ENCODE results near the gene ACAD9.

DNA sequence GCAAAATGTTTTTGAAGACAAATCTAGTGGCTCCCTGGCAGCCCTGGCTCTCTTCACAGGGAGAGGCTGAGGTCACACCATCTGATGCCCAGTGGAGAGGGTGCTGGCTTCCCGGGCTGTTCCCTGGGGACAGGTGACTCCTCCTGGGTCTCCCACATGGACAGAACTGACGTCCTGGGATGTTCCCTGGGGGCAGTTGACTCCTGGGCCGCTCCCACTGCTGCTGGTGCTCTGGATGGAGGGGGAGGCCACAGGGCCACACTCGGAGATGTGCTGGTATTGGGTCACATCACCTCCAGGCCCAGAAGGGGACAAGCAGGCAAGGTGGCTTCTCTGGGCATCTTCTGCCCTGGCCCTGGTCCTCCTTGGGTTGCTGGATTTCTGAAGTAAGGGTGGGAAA lies 27.8 kb upstream of the ACAD9 start:
- no peak for TF ChIP-seq EZH2 (IDR thresholded peaks at IDR 0.05; ENCODE audit: insufficient read depth, poor library complexity, severe bottlenecking)
- no peak for TF ChIP-seq EZH2phosphoT487 (IDR thresholded peaks at IDR 0.05; ENCODE audit: insufficient read depth, low read depth)
